NCI-H2029 treated with DMSO at 0.1 percent for 48 hours (cell line): ENCODE data around the gene BCOR.

Experiments used
- DNase-seq: peaks from one replicate; lab custom pipeline; 2025; lab: John Stamatoyannopoulos, UW

The BCOR gene

GRCh38 chrX:40063555-40063954 lies 34.2 kb downstream of the BCOR start:
- no peak for DNase-seq

GRCh38 chrX:40062525-40063155 lies 35.1 kb downstream of the BCOR start:
- DNase-seq, result no peak

GRCh38 chrX:40061871-40062524 lies 35.8 kb downstream of the BCOR start:
- DNase-seq, result no peak

- no peak for DNase-seq
These were observed 36.8 kb downstream of the BCOR start for GRCh38 chrX:40061005-40061404.

- no peak for DNase-seq
These were observed 37.4 kb downstream of the BCOR start for GRCh38 chrX:40060356-40060845.

GRCh38 chrX:40058719-40059118 lies 39.0 kb downstream of the BCOR start:
- peak; percentile 58 for DNase-seq

- DNase-seq, result no peak
These were observed 40.4 kb downstream of the BCOR start for GRCh38 chrX:40057405-40057804.

- DNase-seq, result no peak
These were observed 41.3 kb downstream of the BCOR start for GRCh38 chrX:40056420-40056819.

GRCh38 chrX:40055495-40055894 lies 42.3 kb downstream of the BCOR start:
- DNase-seq, result no peak

- DNase-seq, result no peak
These were observed 43.0 kb downstream of the BCOR start for GRCh38 chrX:40054793-40055192.

GRCh38 chrX:40050532-40050931 lies 47.2 kb downstream of the BCOR start:
- no peak for DNase-seq

GRCh38 chrX:40049084-40049641 lies 48.6 kb downstream of the BCOR start:
- DNase-seq, result no peak

GRCh38 chrX:40047485-40047884 lies 50.3 kb downstream of the BCOR start:
- no peak for DNase-seq

- DNase-seq, result no peak
These were observed 53.9 kb downstream of the BCOR start for GRCh38 chrX:40043895-40044294.

- DNase-seq, result no peak
These were observed 55.8 kb downstream of the BCOR start for GRCh38 chrX:40041915-40042314.

- no peak for DNase-seq
These were observed 56.9 kb downstream of the BCOR start for GRCh38 chrX:40040686-40041461.

- no peak for DNase-seq
These were observed 57.9 kb downstream of the BCOR start for GRCh38 chrX:40039887-40040286.

GRCh38 chrX:40037367-40037766 lies 60.4 kb downstream of the BCOR start:
- DNase-seq, result no peak

GRCh38 chrX:40035726-40036125 lies 62.0 kb downstream of the BCOR start:
- no peak for DNase-seq

GRCh38 chrX:40031911-40032310 lies 65.8 kb downstream of the BCOR start:
- no peak for DNase-seq

GRCh38 chrX:40030205-40030604 lies 67.6 kb downstream of the BCOR start:
- no peak for DNase-seq

- DNase-seq, result no peak
These were observed 75.3 kb downstream of the BCOR start for GRCh38 chrX:40022421-40022820.

- DNase-seq, result no peak
These were observed 76.1 kb downstream of the BCOR start for GRCh38 chrX:40021647-40022046.
